NCI-H1417 (cell line): ENCODE data around the gene COL2A1.

ENCODE experiments used
- DNase-seq, 3 experiments: peaks; one replicate each; lab custom pipeline; 2025; lab: John Stamatoyannopoulos, UW

Gene COL2A1

DNA sequence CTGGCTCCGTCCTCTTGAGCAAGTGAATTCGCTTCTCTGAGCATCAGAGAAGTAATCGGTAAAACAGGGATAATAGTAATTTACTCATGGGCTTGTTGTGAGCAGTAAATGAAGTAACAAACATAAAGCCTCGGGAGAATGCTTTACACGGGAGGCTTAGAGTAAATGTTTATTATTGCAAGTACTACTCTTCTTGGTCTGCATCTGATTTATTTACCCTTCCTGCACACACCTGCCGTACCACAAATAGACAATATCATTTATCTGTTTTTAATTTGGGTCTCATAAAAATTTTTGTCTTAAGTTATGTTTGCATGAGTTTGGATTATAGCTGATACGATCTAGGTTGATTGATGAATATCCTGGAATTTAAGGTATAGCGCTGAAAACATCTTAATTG is 7.8 kb upstream of the COL2A1 start:
- DNase-seq = no peak

DNA sequence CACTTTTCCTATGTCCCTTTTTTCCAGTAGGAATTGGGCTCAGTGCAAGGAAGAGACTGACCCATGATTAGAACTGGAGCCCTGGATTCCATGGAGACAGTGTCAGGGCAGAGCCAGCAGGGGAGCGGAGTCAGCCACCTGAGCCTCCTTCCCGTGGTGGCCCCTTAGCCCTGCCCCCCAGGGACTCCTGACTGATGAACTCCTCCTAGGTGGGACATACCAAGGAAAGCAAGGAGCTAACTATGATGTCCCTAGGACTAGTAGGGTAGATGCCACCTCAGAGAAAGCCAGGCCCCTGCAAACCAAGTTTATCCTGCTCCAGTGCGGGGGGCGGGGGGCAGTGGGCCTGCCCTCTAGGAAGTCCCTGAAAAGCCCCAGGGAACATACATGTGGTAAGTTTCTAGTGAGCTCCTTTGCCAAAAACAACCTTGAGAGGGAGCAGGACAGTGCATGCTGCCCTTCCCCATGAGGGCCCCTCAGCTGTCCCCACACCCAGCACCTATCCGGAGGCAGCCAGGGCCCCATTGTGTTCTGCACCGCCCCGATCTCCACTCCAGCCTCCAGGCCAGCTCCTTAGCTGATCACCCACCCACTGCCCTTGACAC is 6.2 kb upstream of the COL2A1 start:
- no peak for DNase-seq

DNA sequence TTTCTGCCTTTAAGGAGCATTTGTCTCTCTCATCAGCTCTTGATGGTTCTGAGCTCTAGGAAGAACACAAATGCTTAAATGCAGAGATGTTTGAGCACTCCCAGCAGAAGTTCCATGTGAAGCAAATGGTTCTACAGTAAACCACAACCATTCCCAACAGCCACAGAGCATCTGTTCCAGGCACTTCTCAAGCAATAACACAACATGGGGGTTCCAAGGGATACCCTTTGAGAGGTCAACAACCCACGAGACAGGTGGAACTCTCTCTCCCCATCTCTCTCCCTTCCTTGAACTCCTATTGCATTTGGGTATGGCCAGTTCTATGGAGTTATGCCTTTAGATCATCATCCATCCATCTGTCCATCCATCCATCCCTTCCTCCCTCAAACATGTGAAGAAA is 5.2 kb upstream of the COL2A1 start:
- DNase-seq = no peak

DNA sequence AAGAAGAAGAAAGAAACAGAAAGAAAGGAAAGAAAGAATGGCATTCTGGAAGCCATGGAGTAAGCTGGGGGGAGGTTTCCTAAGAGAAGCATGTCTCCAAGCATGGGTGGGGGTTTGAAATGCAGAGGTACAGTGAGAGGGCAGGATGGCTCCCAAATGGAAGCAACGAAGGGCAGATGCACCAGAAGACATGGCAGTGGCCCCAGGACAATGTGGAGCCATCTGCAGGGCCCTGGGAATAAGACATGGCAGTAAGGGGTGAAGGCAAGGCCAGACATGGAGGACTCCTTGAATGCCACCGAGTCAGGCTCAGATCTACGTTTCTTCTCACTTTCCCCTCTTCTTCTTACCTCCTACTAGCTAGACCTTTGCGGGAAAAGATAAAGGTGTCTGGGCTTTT is 4.7 kb upstream of the COL2A1 start:
- no peak for DNase-seq

DNA sequence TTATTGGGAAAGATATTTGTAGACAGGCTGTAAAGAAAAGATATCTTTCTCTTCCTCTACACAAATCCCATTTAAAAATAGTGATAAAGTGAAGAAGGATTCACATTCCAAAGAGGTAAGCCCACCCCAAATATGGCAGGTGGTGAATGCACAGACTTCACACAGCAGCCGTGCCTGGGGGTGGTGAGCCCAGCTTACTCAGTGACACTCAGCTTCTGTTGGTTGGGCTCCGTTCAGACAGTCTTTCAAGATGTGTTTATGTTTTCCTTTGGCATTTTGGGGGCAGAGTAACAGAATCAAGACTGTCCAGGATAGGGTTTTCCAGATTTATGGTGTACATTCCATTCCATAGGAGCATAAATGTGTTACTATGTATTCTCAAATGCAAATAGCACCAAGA is 4.1 kb upstream of the COL2A1 start:
- DNase-seq = no peak

DNA sequence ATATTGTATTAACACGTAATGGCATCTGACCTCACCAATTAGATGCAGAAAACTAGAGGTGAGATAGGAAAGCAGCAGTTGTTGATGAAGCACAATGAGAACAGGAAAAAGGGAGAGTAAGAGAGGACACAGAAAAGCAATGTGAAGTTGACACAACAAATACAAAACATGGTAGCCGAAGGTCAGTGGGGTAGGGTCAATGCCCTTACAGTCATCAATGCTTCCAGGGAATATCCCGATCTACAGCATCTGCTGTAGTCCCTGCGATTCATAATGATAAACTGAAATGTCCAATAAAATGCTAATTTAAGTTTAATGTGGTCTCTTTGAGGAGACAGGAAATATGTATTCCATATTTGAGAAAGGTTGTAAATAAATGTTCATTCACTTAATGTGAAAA is 2.9 kb upstream of the COL2A1 start:
- no peak for DNase-seq

DNA sequence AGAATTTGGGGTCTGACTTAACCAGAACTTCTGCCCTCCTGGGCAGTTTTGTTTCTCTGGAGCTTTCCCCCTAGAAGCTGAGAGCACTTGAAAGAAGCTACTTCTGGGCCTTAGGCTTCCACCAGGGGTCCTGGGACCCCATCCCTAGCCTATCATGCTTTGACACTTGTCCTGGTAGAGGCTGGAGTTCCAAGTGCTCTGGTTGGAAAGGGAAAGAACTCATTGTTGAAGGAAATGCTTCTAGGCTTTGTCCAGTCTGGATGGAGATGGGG is 1.4 kb upstream of the COL2A1 start:
- DNase-seq = no peak

DNA sequence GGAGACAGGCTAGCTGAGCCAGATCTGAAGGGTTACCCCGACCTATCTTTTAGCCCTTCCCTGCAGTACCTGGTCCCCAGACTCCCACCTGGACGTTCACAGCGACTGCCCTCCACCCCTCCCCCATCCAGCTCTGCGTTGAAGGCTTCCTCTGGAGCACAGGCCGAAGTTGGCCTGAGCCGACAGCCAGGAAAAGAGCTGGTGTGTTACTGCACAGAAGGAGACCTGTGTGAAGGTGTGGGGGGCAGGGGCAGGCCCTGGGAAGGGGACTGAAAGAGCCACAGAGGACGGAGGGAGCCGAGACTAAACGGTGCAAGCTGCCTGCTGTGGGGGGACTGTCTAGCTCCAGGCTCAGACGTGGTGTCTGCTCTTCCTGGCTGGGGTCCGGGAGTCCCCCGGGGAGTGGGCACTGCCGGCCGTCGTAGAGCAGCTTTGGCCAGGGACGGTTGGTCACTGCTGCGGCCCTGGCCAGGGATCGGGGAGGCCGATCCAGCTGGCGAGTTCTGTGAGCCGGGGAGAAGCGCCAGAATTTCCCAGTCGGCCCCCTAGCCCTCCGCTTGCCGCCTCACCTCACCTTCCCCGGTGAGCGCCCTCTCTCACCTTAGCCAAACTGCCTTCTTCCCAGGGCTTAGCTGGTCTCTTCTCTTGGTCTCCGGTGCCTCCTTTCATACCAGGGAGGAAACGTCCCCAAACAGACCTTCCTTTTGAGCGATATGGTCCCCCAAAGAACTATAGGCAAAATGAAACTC is 899 bp upstream of the COL2A1 start:
- DNase-seq = peak in 2 of 3 experiments; percentile 86 to 89

DNA sequence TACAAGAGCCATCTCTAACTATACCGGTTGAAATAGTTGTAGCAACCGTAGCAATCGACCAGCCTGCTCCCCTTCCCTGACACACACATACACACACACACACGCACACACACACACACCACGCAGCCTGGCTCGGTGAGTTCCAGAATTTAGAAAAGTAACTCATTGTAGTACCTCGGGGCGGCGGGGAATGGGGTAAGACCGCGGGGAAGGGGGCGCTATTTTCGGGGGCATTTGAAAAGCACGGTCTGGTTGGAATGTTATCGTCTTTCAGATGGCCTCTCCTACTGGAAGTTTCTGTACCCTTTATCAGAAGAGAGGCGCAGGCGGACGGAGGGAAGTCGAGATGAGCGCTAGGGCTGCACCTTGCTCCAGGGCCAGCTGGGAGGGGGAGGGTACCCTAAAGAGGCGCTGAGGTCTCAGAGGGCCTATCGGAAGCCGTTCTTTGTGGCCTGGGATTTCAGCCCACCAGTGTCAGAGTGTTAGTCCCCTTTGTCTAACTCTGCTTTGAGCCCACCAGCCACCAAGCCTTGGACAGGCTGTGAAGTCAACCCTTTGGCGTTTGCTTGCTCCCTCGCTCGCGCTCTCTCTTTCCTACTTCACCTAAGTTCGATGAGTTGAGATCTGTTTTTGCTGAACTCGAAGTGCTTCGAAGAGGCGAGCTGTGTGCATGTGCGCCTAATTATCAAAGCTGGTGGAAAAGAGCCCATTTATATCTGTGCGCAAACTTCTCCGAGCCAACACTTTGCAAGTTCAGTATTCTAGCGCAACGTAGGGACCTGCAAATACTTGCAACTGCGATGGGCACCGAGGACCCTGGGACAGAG is 837 bp downstream of the COL2A1 start:
- peak in 2 of 3 experiments; percentile 64 to 82 for DNase-seq

DNA sequence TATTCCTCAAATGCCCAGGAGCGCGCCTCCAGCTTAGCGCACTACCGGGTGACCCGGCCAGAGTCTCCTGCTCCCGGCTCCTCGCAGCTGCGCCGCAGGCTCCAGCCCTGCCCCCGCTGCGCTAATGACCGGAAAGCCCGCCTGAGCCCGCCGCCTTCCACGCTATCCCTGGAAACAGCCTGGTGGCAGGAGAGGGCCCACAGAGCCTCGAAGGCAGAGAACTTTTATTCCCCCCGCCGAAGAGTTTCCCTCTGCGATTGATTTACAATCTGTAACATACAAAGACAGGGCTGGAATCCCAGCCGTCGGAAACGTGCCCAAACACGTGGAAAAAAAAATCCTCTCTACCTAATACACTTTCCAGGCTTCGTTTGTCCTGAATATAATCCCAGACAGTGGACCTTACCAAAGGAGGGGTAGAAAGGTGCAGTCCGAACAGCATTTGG is 1.5 kb downstream of the COL2A1 start:
- peak in 2 of 3 experiments; percentile 77 to 86 for DNase-seq

DNA sequence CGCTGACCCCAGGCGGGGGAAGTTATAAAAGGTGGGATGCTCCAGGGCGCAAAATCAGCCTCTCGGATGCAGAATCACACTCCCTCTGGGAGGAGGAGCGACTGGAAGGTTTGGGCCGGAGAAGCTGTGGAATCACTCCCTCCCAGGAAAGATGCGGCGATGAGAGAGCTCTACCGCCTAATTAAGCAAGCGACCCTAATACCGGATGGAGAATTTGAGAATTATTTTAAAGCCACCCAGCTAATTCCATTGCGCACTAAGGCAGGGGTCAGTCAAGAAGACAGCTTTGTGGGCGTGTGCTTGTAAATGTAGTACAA is 1.9 kb downstream of the COL2A1 start:
- DNase-seq = no peak

DNA sequence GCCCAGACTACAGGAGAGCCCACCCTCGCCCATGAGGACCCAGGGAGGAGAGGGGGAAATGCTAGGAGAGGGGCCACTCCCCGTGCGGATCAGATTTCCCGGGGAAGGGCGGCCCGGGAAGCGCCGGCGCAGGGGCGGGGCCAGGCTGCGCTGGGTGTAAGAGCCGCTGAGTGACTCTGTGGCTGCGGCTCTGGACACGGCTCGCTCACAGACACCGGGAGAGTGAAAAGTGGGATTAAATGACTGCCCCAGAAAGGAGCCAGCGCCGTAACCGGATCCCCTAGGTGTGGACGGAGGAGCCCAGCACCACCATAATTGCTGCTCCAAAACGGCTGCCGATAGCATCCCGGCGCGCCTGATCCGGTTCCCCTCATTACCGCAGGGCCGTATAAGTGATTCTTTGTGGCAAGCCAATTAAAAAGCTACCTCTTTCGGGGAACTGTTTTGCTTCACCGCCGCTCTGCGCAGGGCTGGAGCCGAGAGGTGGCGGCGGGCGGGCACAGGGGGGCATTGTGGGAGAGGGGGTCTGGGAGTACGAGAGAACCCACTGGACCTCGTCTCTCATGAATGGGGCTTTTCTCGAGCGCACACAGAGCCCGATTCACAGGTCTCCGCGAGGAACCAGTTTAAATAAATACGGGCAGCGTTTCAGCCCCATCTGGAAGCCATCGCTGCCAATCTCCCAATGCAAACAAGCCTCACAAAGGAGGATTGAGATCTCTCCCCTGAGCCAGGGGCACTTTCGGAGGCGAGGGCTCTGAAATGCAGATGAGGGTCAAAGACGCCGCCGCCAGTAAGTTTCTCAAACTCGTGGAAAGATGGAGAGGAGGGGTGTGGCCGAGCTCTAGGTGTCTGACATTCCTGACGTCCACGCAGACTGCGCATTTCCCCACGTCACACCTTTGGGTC is 2.5 kb downstream of the COL2A1 start:
- peak; percentile 57 to 82 (median 78) for DNase-seq

DNA sequence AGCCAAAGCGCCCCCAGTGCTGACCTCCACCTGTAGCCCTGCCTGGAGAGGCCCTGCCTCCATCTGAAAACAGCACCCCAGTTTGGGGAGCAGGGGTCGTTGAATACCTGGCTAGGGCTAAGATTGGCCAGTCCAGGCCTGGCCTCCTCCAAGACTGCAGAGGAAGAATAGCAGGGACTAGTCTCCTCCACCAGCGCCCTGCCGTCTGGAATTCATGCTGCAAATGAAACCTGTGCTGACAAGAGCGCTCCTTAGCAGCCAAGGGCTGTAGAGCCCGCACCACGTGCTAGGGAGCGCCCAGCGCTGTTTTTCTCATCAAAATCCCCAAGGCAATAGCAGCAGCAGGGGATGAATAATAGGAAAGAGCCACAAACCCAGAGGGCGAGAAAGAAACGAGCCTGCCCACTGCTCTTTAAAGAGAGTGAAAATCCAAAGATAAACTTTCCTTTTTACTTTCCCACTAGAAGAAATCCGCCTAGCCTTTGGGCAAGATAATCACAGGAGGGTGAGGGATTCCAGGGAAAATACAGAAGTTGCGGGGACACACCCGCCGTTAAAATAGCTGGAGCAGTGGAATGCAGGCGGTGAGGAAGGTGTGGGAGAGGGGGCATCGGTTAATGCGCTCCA is 3.3 kb downstream of the COL2A1 start:
- DNase-seq = peak; percentile 60 to 86 (median 73)

DNA sequence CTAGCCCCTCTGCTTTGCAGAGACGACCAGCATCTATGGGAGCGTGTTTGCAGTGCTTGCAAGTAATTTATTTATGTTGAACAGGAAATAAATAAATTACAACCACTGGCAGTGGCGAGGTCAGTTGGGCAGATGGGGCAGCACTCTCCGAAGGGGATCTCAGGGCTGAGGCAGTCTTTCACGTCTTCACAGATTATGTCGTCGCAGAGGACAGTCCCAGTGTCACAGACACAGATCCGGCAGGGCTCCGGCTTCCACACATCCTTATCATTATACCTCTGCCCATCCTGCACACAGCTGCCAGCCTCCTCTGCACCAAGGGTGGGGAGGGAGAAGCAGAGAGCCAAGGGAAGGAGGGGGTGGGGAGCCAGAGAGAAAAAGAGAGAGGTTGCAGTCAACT is 4.5 kb downstream of the COL2A1 start:
- no peak for DNase-seq

DNA sequence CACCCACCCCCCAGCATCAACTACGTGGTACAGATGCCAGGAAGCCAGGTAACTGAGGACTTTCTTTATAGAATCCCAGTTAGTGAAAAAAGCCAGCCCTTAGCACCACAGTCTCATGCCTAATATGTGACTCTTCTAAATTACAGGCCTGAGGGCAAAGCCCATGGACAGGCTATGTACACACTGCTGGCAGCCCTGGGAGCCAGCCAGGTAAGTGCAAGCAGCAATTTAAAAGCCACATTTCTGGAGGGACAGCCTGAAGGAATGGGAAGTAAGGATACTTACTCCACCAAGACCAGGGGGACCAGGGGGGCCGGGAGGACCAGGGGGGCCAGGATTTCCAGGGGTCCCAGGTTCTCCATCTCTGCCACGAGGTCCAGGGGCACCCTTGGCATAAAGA is 7.0 kb downstream of the COL2A1 start:
- DNase-seq = peak in 2 of 3 experiments; percentile 14 to 39

DNA sequence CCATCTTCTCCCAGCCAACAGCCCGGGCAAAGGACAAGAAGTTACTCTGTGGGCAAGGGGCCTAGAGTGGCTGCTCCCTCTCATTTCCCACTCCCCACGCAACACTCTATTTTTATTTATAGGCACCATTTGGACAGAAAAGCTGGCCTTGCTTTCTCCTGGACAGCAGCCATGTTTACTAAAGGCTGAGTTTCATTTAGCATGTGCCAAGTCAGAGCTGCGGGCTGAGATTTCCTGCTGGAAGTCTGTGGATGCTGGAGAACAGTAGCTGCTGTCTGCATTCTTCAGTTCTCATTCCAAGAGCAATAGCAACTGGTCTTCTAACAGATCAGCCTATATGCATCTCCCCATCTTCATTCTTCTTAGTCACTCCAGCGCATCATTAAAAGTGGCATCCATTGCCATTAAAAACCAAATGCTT is 8.3 kb downstream of the COL2A1 start:
- no peak for DNase-seq

DNA sequence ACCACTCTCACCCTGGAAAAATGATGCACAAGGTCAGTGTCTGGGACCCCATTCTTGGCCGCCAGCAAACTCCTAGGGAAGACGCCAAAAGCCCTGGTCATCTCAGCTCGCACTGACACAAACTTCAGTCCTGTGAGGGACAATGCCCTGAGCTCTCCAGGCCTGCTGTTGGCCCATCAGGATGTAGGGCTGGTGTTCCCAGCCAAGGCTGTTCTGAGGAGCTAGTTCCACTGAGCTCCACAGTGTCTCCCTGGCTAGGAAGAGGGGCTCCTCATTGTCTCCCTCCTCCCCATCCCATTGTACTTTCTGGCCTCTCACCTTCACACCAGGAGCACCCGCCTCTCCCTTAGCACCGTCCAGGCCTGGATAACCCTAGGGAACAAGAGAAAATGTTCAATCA is 10.8 kb downstream of the COL2A1 start:
- DNase-seq = no peak

DNA sequence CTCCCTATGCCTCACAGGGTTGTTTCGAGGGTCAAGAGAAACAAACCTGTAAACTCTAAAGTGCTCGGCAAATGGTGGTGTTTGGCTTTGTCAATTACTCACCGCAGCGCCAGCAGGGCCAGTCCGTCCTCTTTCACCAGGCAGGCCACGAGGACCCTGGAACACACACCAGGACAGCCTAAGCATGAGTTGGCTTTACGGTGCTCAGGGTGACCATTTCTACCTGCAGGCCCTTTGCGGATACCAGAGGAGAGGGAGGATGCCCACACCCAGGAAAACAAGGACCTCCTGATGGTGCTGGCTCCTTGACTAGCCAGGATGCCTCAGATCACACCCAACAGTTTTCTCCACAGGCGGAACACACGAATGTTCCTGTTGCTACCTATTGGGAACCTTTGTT is 11.5 kb downstream of the COL2A1 start:
- DNase-seq = no peak

DNA sequence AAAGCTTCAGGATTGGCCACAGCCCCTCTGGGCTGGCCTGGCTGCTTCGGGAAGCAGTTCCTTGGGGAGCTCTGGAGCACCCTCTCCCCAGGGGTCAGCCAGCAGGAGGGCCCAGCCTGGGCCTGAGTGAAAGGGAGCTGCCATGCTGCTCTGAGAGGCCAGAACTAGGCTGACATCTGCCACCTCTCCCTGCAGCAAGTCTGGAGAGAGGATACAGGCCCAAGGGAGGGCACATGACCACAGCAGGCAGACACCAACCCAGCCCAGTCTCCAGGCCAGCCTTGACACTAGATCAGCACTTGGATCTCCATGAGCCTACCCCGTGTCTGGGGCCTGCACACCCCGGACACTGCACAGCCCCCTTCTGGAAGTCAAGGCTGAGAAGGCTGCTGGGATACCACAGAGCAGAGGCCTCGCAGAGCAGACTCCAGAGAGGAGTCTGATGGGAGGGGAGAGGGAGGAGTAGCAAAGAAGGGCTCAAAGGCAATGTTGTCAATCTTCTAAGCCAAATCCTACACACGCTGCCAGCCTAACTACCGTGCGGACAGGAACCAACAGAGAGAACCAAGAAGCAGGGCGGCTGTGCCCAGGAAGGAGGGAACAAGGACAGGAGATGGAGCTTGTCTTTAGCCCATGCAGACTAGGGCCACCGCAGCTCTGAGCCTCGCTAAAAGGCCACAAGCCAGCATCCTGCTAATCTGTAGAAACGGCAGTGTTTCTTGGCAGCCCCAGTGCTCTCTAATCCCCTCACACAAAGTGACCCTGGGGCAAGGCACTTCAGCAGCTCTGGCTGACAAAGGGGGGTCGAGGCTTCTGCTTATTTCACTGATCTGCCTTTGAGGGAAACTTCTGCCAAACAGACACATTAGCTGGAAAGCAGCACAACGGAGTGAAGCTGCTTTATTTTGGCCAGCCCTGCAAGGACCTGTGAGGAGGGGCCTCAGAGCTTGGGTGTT is 12.9 kb downstream of the COL2A1 start:
- DNase-seq = no peak

DNA sequence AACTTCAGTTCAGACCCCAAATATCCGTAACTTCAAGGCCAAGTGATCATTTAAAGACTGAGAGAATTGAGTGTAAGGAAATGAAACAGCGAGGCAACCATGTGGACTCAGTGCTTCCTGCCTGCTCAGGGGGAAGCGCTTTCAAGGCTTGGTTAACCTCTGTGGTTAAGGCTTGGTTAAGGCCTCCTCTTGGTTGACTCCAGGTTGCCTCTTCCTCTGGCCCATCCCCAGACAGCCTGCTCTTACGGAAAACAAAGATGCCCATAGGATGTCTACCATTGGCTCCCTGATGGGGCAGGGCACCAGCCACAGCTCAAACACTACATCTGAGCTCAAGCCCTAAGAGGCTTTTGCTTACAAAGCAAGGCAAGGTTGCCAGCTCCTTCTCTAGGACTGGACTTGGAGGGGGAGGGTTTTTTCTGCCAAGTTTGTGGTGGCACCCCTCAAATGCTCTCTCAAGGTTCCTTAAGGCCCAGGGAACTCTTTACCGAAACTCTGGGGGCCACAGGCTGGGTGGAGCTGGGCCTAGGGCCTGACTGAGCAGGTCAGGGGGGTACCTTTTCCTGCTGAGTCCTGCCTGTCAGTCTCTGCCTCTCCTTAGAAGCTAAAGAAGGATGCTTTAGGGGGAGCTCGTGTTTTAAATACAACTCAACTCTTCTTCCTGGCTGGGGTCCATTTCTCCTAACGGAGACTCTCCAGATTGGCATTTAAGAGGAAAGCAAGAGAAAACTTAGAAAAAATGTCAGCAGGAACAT is 13.7 kb downstream of the COL2A1 start:
- no peak for DNase-seq
